Mucosa of descending colon (tissue), 3 donors: ENCODE results near the gene PTPRD. TPM values are rescaled to one million over a fixed set of nuclear protein-coding genes. Genes with fewer than 3 reads are reported as not detected.

Experiments
- ATAC-seq: fragments of 200-7000 bp; cut with Tn5 transposase; one replicate; pipeline ENCODE4 v1.9.1; 2020; ENCODE audit warnings: mild to moderate bottlenecking, moderate library complexity
- DNase-seq, 3 donors: peaks; one replicate each; pipeline ENCODE4 v3.0.0-alpha.2; 2020
- H3K36me3 ChIP-seq: fragments of 200-600 bp; one replicate; pipeline ENCODE4 v1.8.0; 2021; ENCODE audit warnings: low read depth, mild to moderate bottlenecking
- H3K4me1 ChIP-seq: fragments of 200-600 bp; one replicate; pipeline ENCODE4 v1.8.0; 2021; ENCODE audit warnings: low read depth, mild to moderate bottlenecking
- H3K4me3 ChIP-seq: fragments of 200-600 bp; one replicate; pipeline ENCODE4 v1.8.0; 2021; ENCODE audit warnings: mild to moderate bottlenecking
- H3K9me3 ChIP-seq: fragments of 200-600 bp; one replicate; pipeline ENCODE4 v1.8.0; 2021; ENCODE audit warnings: mild to moderate bottlenecking
- CTCF ChIP-seq: fragments of 200-600 bp; IDR thresholded peaks from one replicate; pipeline ENCODE4 v1.8.0; 2022; ENCODE audit warnings: antibody characterized with exemption, mild to moderate bottlenecking
- intact Hi-C, 2 donors: fragments of 100-400 bp; cut with DNase I in 1 of 2; cut with micrococcal nuclease in 1 of 2; formaldehyde crosslinking; loops; one replicate each; pipeline versions ENCODE4 v1.11.0 to v1.11.1; 2022; cut with DNase I, micrococcal nuclease
- total RNA-seq, 3 donors: library from RNA; stranded (reverse); fragmentation: NEBNext Ultra II Directional in 2 of 3; extraction: Animal tissue kit (Norgen Biotek cat#: 25700) in 2 of 3; gene quantifications; one replicate each; pipeline versions ENCODE4 v1.2.1 to v1.2.4, GENCODE V29; 2021 to 2023
- donor health status: DM: no; HTN: no; CAD: no; lungs with moderate emphysema.
- donor health status: DM: no; HTN: no; CAD: no.
- donor health status: DM: no; HTN: yes; CAD: no.

The PTPRD gene
- total RNA-seq, 3 donors from 2014 or later: 52.7 to 128 (median 113) TPM

GRCh38 chr9:8760000-8760767, 1852.6 kb downstream of the PTPRD start:
- no peak for DNase-seq
- Histone ChIP-seq H3K9me3 (no peaks in the 10 kb centered on the region), H3K4me3 (no peak overlapping the region), H3K4me1 (no peaks in the 10 kb centered on the region), H3K36me3 (no peaks in the 10 kb centered on the region)
- no peak for ATAC-seq
- intact Hi-C loops: no loop called here
- no peak for TF ChIP-seq CTCF

- intact Hi-C loops: no loop called here
- Histone ChIP-seq H3K4me1 (no peaks in the 10 kb centered on the region), H3K9me3 (no peaks in the 10 kb centered on the region), H3K36me3 (no peaks in the 10 kb centered on the region), H3K4me3 (no peak overlapping the region)
- TF ChIP-seq CTCF: no peak
- no peak for ATAC-seq
- DNase-seq: no peak
These were observed 1854.9 kb downstream of the PTPRD start for GRCh38 chr9:8757881-8758280.

- intact Hi-C loops: no loop called here
- no peak for TF ChIP-seq CTCF
- no peak for ATAC-seq
These were observed 1858.1 kb downstream of the PTPRD start for GRCh38 chr9:8754751-8755150.

GRCh38 chr9:8751406-8751930, 1861.3 kb downstream of the PTPRD start:
- no peak for TF ChIP-seq CTCF
- intact Hi-C loops: no loop called here
- DNase-seq: no peak

More at GRCh38 chr9:8754751-8755150, 1858.1 kb downstream of the PTPRD start:
- H3K9me3 ChIP-seq: no peaks in the 10 kb centered on the region
- H3K4me3 ChIP-seq: no peak overlapping the region
- DNase-seq: no peak
- no peaks in the 10 kb centered on the region for H3K36me3 ChIP-seq
- no peaks in the 10 kb centered on the region for H3K4me1 ChIP-seq

GRCh38 chr9:8750639-8751051, 1862.2 kb downstream of the PTPRD start:
- ATAC-seq (no peak), DNase-seq (no peak)
- H3K36me3 ChIP-seq: no peaks in the 10 kb centered on the region
- no peaks in the 10 kb centered on the region for H3K9me3 ChIP-seq
- TF ChIP-seq CTCF: no peak
- no peak overlapping the region for H3K4me3 ChIP-seq
- H3K4me1 ChIP-seq: no peaks in the 10 kb centered on the region
- intact Hi-C loops: no loop called here

More at GRCh38 chr9:8751406-8751930, 1861.3 kb downstream of the PTPRD start:
- Histone ChIP-seq H3K36me3 (no peaks in the 10 kb centered on the region), H3K4me1 (no peaks in the 10 kb centered on the region), H3K4me3 (no peak overlapping the region), H3K9me3 (no peaks in the 10 kb centered on the region)
- ATAC-seq: no peak
